Measurements from ENCODE around the gene TMEM164. TPM values are rescaled to one million over a fixed set of nuclear protein-coding genes. Genes with fewer than 3 reads are reported as not detected.

The TMEM164 gene
- total RNA-seq, 1 donor from 2014 or later = 25.5 TPM

- DNase-seq (ENCODE audit: low spot score) = no peak
Observed at GRCh38 chrX:110037178-110037577, 34.3 kb downstream of the TMEM164 start.

- DNase-seq (ENCODE audit: low spot score) = no peak
Observed at GRCh38 chrX:110038900-110039299, 36.0 kb downstream of the TMEM164 start.

GRCh38 chrX:110041980-110042379 is 39.1 kb downstream of the TMEM164 start:
- no peak for DNase-seq (ENCODE audit: low spot score)

- no peak for DNase-seq (ENCODE audit: low spot score)
Observed at GRCh38 chrX:110042496-110042895, 39.6 kb downstream of the TMEM164 start.

- no peak for DNase-seq (ENCODE audit: low spot score)
Observed at GRCh38 chrX:110043506-110043905, 40.6 kb downstream of the TMEM164 start.

GRCh38 chrX:110044346-110045249 is 41.7 kb downstream of the TMEM164 start:
- no peak for DNase-seq (ENCODE audit: low spot score)

- DNase-seq (ENCODE audit: low spot score) = no peak
Observed at GRCh38 chrX:110045421-110045820, 42.5 kb downstream of the TMEM164 start.

- no peak for DNase-seq (ENCODE audit: low spot score)
Observed at GRCh38 chrX:110046001-110046400, 43.1 kb downstream of the TMEM164 start.

GRCh38 chrX:110046971-110047370 is 44.1 kb downstream of the TMEM164 start:
- no peak for DNase-seq (ENCODE audit: low spot score)

- no peak for DNase-seq (ENCODE audit: low spot score)
Observed at GRCh38 chrX:110049096-110049495, 46.2 kb downstream of the TMEM164 start.

- no peak for DNase-seq (ENCODE audit: low spot score)
Observed at GRCh38 chrX:110050386-110050785, 47.5 kb downstream of the TMEM164 start.

- no peak for DNase-seq (ENCODE audit: low spot score)
Observed at GRCh38 chrX:110050901-110051300, 48.0 kb downstream of the TMEM164 start.

GRCh38 chrX:110051559-110051958 is 48.6 kb downstream of the TMEM164 start:
- no peak for DNase-seq (ENCODE audit: low spot score)

GRCh38 chrX:110052303-110052702 is 49.4 kb downstream of the TMEM164 start:
- no peak for DNase-seq (ENCODE audit: low spot score)

GRCh38 chrX:110053453-110053852 is 50.5 kb downstream of the TMEM164 start:
- no peak for DNase-seq (ENCODE audit: low spot score)

- no peak for DNase-seq (ENCODE audit: low spot score)
Observed at GRCh38 chrX:110055616-110056015, 52.7 kb downstream of the TMEM164 start.

- DNase-seq (ENCODE audit: low spot score) = no peak
Observed at GRCh38 chrX:110056419-110056818, 53.5 kb downstream of the TMEM164 start.

GRCh38 chrX:110059410-110059809 is 56.5 kb downstream of the TMEM164 start:
- no peak for DNase-seq (ENCODE audit: low spot score)

GRCh38 chrX:110060317-110060716 is 57.4 kb downstream of the TMEM164 start:
- no peak for DNase-seq (ENCODE audit: low spot score)

GRCh38 chrX:110060846-110061537 is 58.1 kb downstream of the TMEM164 start:
- DNase-seq (ENCODE audit: low spot score) = no peak

GRCh38 chrX:110062919-110063318 is 60.0 kb downstream of the TMEM164 start:
- no peak for DNase-seq (ENCODE audit: low spot score)

- no peak for DNase-seq (ENCODE audit: low spot score)
Observed at GRCh38 chrX:110066488-110067225, 63.7 kb downstream of the TMEM164 start.
